ENCODE measurements around the gene TRIP13. TPM values are rescaled to one million over a fixed set of nuclear protein-coding genes. Genes with fewer than 3 reads are reported as not detected.

Gene TRIP13
- total and polyA plus RNA-seq, 2 of the 4 experiments (the other 2 are of a cell fraction), result 17.1 to 35.5 TPM

DNA sequence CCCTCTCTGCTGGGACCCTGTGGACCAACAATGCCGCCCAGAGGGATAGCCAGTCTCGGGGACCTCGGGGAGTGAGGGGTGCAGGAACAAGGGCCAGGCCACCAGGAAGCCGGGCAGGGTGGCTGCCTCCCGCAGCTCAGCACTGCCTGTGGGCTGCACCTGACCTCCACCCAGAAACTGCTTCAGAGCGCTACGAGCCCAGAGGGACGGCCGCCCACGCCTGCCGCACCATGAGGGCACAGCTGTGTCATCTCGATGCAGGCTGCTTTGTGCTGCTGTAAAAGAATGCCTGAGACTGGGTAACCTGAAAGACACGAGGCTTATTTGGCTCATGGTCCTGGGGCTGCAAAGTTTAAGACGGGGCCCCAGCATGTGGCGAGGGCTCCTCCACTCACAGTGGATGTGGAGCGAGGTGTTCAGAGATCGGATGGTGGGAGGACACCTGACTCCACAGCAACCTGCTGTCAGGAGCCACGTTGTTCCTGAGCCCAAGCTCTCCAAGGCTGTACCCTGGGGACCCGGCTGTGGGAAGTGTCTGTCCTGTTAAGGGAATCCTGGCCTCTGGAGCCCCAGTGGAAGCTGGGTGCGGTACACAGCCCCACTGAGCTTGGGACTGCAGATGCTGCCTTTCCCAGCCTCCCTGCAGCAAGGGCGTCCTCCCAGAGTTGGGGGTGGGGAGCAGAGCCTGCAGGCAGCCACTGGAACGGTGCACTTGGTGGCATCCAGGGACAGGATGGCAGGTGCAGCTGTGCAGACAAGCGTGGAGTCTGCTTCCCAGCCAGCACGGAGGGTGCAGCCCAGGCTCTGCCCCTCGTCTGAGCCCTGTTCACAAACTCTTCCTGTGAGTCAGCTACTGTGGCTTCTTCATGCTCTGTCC, 30.1 kb upstream of the TRIP13 start:
- no peak overlapping the region for H4K91ac ChIP-seq (ENCODE audit: insufficient read depth, low read depth, low read length)
- no TSS peak for BruUV-seq (replicated peaks)
- H2BK5ac ChIP-seq (ENCODE audit: low read depth, low read length, poor library complexity, severe bottlenecking), result no peak overlapping the region
- ATAC-seq (ENCODE audit: low read depth) (peak; percentile 40), DNase-seq (peak; percentile 35)
- H4K8ac ChIP-seq (ENCODE audit: low read depth in 2 of 2, low read length in 2 of 2), result no peak overlapping the region
- WGBS, 2 experiments (ENCODE audit: extremely low coverage in 2 of 2, insufficient read length in 1 of 2), result 87% methylated on average over 17 of the region's 25 CpGs; no CpG with 5 or more reads in 1 of the 2 experiments
- H3K18ac ChIP-seq (ENCODE audit: low read depth, low read length), result no peak overlapping the region
- H3K14ac ChIP-seq (replicated peaks; ENCODE audit: low read depth, low read length), result no peak overlapping the region
- no peak overlapping the region for H2BK15ac ChIP-seq (ENCODE audit: low read depth, low read length)
- dilution Hi-C loops (cut with HindIII; ENCODE audit: low sequenced_read_pairs, unreplicated experiment) (no loop called here), intact Hi-C loops (cut with micrococcal nuclease) (no loop called here), in situ Hi-C loops (cut with MboI; ENCODE audit: low sequenced_read_pairs) (no loop called here)
- H3K56ac ChIP-seq (ENCODE audit: extremely low read depth, insufficient read depth, low read length), result no peak overlapping the region
- no peaks in the 10 kb centered on the region for H3K27me3 ChIP-seq (ENCODE audit: control insufficient read depth, insufficient read depth, low read length)
- H2AK9ac ChIP-seq (replicated peaks; ENCODE audit: low read depth, low read length, poor library complexity), result no peak overlapping the region
- no peak overlapping the region for H2AK5ac ChIP-seq (ENCODE audit: low read depth, low read length)
- CTCF ChIA-PET, result no interaction called here
- no peak overlapping the region for H3K4me3 ChIP-seq (ENCODE audit: insufficient read depth, low read depth, low read length)
- peaks cover 39% of the 10 kb centered on the region for H3K36me3 ChIP-seq (ENCODE audit: control insufficient read depth, insufficient read depth, low read length)
- POLR2A ChIA-PET (ENCODE audit: unreplicated experiment), result no interaction called here
- H3K4me1 ChIP-seq (ENCODE audit: control insufficient read depth, insufficient read depth, low read length), result no peaks in the 10 kb centered on the region
- peaks cover 16% of the 10 kb centered on the region for H4K20me1 ChIP-seq (ENCODE audit: insufficient read depth, low read length)
- no peak overlapping the region for H4K5ac ChIP-seq (ENCODE audit: low read depth, low read length)
- H2BK120ac ChIP-seq (ENCODE audit: low read depth, low read length), result no peak overlapping the region
- TF ChIP-seq RAD21 (IDR thresholded peaks at IDR 0.05; ENCODE audit: low read length), result no peak
- TF ChIP-seq POLR2A (IDR thresholded peaks at IDR 0.05; ENCODE audit: low read depth, low read length), result no peak
- TF ChIP-seq MAZ (IDR thresholded peaks at IDR 0.05; ENCODE audit: borderline replicate concordance, low read depth, low read length), result no peak
- TF ChIP-seq CEBPB (IDR thresholded peaks at IDR 0.05; ENCODE audit: low read depth, low read length), result no peak
- no peak for TF ChIP-seq RCOR1 (IDR thresholded peaks at IDR 0.05; ENCODE audit: insufficient replicate concordance, low read length)
- TF ChIP-seq, protein P1, sequence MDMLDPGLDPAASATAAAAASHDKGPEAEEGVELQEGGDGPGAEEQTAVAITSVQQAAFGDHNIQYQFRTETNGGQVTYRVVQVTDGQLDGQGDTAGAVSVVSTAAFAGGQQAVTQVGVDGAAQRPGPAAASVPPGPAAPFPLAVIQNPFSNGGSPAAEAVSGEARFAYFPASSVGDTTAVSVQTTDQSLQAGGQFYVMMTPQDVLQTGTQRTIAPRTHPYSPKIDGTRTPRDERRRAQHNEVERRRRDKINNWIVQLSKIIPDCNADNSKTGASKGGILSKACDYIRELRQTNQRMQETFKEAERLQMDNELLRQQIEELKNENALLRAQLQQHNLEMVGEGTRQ (IDR thresholded peaks at IDR 0.05; ENCODE audit: low read depth, low read length), result no peak
- no peaks in the 10 kb centered on the region for H3K9me1 ChIP-seq (ENCODE audit: insufficient read depth, low read length)
- no peak overlapping the region for H3K27ac ChIP-seq (ENCODE audit: insufficient read depth, low read length)
- H3K9me3 ChIP-seq (ENCODE audit: control insufficient read depth, insufficient read depth, low read length), result no peaks in the 10 kb centered on the region
- H2BK20ac ChIP-seq (ENCODE audit: low read depth, low read length), result no peak overlapping the region
- H3K4ac ChIP-seq (ENCODE audit: low read depth, low read length), result no peak overlapping the region
- no peak overlapping the region for H2AFZ ChIP-seq (replicated peaks; ENCODE audit: low read length, poor library complexity)
- H3K9ac ChIP-seq (ENCODE audit: low read depth, low read length), result no peak overlapping the region
- no peak overlapping the region for H3K23ac ChIP-seq (ENCODE audit: low read depth, low read length)
- peaks cover 2 to 4% of the 10 kb centered on the region in 2 experiments; a peak in 2 of 4 replicates for H3K79me1 ChIP-seq (ENCODE audit: low read depth in 1 of 2, low read length in 2 of 2)
- no peak overlapping the region for H3K4me2 ChIP-seq (ENCODE audit: low read depth, low read length)

Data from IMR-90 (cell line).